Hepatic stellate cell (primary cell): ENCODE data around the gene PTPN5.
"Not testable (repeated sequence)": the region's sequence is repeated elsewhere in the genome, so short reads cannot be mapped to it uniquely, and the experiment has no call there.

Experiments used
- DNase-seq: peaks from one replicate; pipeline ENCODE4 v3.0.0; 2011; ENCODE audit warnings: low spot score

PTPN5 gene

GRCh38 chr11:18791207-18791968 is at the start of gene PTPN5:
Gene PTPN5, minus strand, starts transcription at chr11:18791798. Its CDS starts 19,840 bp downstream, at chr11:18771958.
- no peak for DNase-seq

GRCh38 chr11:18836417-18836816 is 44.8 kb upstream of the PTPN5 start:
- no peak for DNase-seq

GRCh38 chr11:18834754-18835466 is 43.3 kb upstream of the PTPN5 start:
- DNase-seq: no peak

GRCh38 chr11:18820160-18820559 is 28.6 kb upstream of the PTPN5 start:
- not testable (repeated sequence) for DNase-seq

- DNase-seq: no peak
Observed at GRCh38 chr11:18804199-18804999, 12.8 kb upstream of the PTPN5 start.

- peak; percentile 45 for DNase-seq
Observed at GRCh38 chr11:18802381-18803257, 11.0 kb upstream of the PTPN5 start.

- no peak for DNase-seq
Observed at GRCh38 chr11:18798799-18799469, 7.3 kb upstream of the PTPN5 start.

GRCh38 chr11:18794956-18795355 is 3.4 kb upstream of the PTPN5 start:
- DNase-seq: no peak

GRCh38 chr11:18792827-18793226 is 1.2 kb upstream of the PTPN5 start:
- DNase-seq: no peak

- DNase-seq: no peak
Observed at GRCh38 chr11:18791969-18792628, 501 bp upstream of the PTPN5 start.

GRCh38 chr11:18790883-18791206 is 753 bp downstream of the PTPN5 start:
- no peak for DNase-seq

- DNase-seq: no peak
Observed at GRCh38 chr11:18789942-18790341, 1.7 kb downstream of the PTPN5 start.

- DNase-seq: no peak
Observed at GRCh38 chr11:18785411-18785810, 6.2 kb downstream of the PTPN5 start.

GRCh38 chr11:18780896-18781295 is 10.7 kb downstream of the PTPN5 start:
- DNase-seq: no peak

GRCh38 chr11:18780329-18780728 is 11.3 kb downstream of the PTPN5 start:
- no peak for DNase-seq

GRCh38 chr11:18778468-18778867 is 13.1 kb downstream of the PTPN5 start:
- DNase-seq: no peak

- no peak for DNase-seq
Observed at GRCh38 chr11:18776324-18776723, 15.3 kb downstream of the PTPN5 start.

- peak; percentile 26 for DNase-seq
Observed at GRCh38 chr11:18775492-18776292, 15.9 kb downstream of the PTPN5 start.

- DNase-seq: no peak
Observed at GRCh38 chr11:18774801-18775200, 16.8 kb downstream of the PTPN5 start.

GRCh38 chr11:18773681-18774080 is 17.9 kb downstream of the PTPN5 start:
- no peak for DNase-seq
